H1 (cell line): Measurements from ENCODE around the gene AIG1. TPM values are rescaled to one million over a fixed set of nuclear protein-coding genes. Genes with fewer than 3 reads are reported as not detected.

Experiments
- CTCF ChIA-PET: fragments of 300-600 bp; sonication (Branson Sonifier 250); formaldehyde crosslinking; loops from one replicate; lab custom pipeline; 2021; ENCODE audit not compliant: partially characterized antibody; lab: Charles Lee
- POLR2A ChIA-PET: fragments of 300-600 bp; sonication (Branson Sonifier 250); formaldehyde crosslinking; loops from one replicate; lab custom pipeline; 2021; ENCODE audit warnings: inconsistent platforms; ENCODE audit not compliant: partially characterized antibody; lab: Charles Lee
- DNase-seq, 2 experiments: peaks; one replicate each; pipeline versions ENCODE4 v3.0.0 to v3.0.0-alpha.2; 2010 to 2022; ENCODE audit warnings: low spot score in 2 of 2, low read depth in 1 of 2, mixed read lengths in 1 of 2
- FAIRE-seq: peaks from 2 replicates; lab custom pipeline; 2011; peaks lifted over from hg19 to GRCh38; lab: Jason Lieb, UNC
- H2AFZ ChIP-seq: 2 replicates; pipeline ENCODE4 v1.8.1; 2012; ENCODE audit warnings: low read length, inconsistent platforms
- H2AK5ac ChIP-seq: 2 replicates; pipeline ENCODE4 v1.6.1; 2013; ENCODE audit warnings: low read depth, low read length
- H2BK120ac ChIP-seq: replicated peaks from 2 replicates; pipeline ENCODE3; 2013; ENCODE audit warnings: low read depth, low read length, inconsistent platforms
- H2BK12ac ChIP-seq: 2 replicates; pipeline ENCODE4 v1.6.1; 2013; ENCODE audit warnings: low read depth, low read length
- H2BK15ac ChIP-seq: 2 replicates; pipeline ENCODE4 v1.6.1; 2013; ENCODE audit warnings: low read length
- H2BK20ac ChIP-seq: 2 replicates; pipeline ENCODE4 v1.6.1; 2013; ENCODE audit warnings: low read length
- H2BK5ac ChIP-seq: 2 replicates; pipeline ENCODE4 v1.6.1; 2013; ENCODE audit warnings: low read depth, low read length
- H3K14ac ChIP-seq: 2 replicates; pipeline ENCODE4 v1.6.1; 2013; ENCODE audit warnings: inconsistent platforms; ENCODE audit not compliant: insufficient read length
- H3K18ac ChIP-seq: 2 replicates; pipeline ENCODE4 v1.6.1; 2013; ENCODE audit warnings: low read length; ENCODE audit errors: extremely low read depth
- H3K23ac ChIP-seq: 2 replicates; pipeline ENCODE4 v1.6.1; 2013; ENCODE audit warnings: inconsistent platforms; ENCODE audit not compliant: insufficient read length
- H3K23me2 ChIP-seq: 2 replicates; pipeline ENCODE4 v1.6.1; 2013; ENCODE audit warnings: low read depth, low read length
- H3K27ac ChIP-seq: 2 replicates; pipeline ENCODE4 v1.6.1; 2011; ENCODE audit warnings: low read depth, low read length, inconsistent platforms
- H3K27me3 ChIP-seq, 4 experiments: replicated peaks in 1 of 4; 1 replicate in 1 of 4; 2 replicates in 3 of 4; pipeline versions ENCODE4 v1.6.1 to v1.8.1; 2011 to 2013; ENCODE audit warnings: low read length in 3 of 4, mild to moderate bottlenecking in 3 of 4, inconsistent platforms in 2 of 4, mixed read lengths in 2 of 4, moderate library complexity in 1 of 4; ENCODE audit not compliant: control insufficient read depth in 3 of 4, insufficient read depth in 3 of 4; ENCODE audit errors: extremely low read depth in 1 of 4
- H3K36me3 ChIP-seq, 4 experiments: 2 replicates each; pipeline versions ENCODE4 v1.6.1 to v1.8.1; 2011 to 2013; ENCODE audit warnings: mild to moderate bottlenecking in 4 of 4, low read length in 3 of 4, moderate library complexity in 2 of 4, control low read depth in 1 of 4, inconsistent platforms in 1 of 4; ENCODE audit not compliant: insufficient read depth in 4 of 4, control insufficient read depth in 2 of 4
- H3K4ac ChIP-seq: replicated peaks from 2 replicates; pipeline ENCODE3; 2013; ENCODE audit warnings: low read length, low read depth, mixed read lengths, inconsistent platforms; ENCODE audit not compliant: insufficient read length
- H3K4me1 ChIP-seq, 4 experiments: replicated peaks in 1 of 4; 1 replicate in 1 of 4; 2 replicates in 3 of 4; pipeline versions ENCODE4 v1.6.1 to v1.8.1; 2011 to 2013; ENCODE audit warnings: low read length in 3 of 4, inconsistent platforms in 2 of 4, mixed read lengths in 1 of 4; ENCODE audit not compliant: insufficient read depth in 4 of 4, control insufficient read depth in 3 of 4
- H3K4me2 ChIP-seq, 2 experiments: 2 replicates each; pipeline versions ENCODE4 v1.6.1 to v1.8.1; 2011 to 2013; ENCODE audit warnings: low read depth in 2 of 2, low read length in 2 of 2, control low read depth in 1 of 2, inconsistent platforms in 1 of 2, mild to moderate bottlenecking in 1 of 2; ENCODE audit not compliant: insufficient read depth in 1 of 2
- H3K4me3 ChIP-seq, 4 experiments: fragments of 200-600, 300-600 bp in 1 of 4; sonication (generic), shearing (Covaris generic), sonication (Bioruptor Twin) in 1 of 4; 2 replicates each; pipeline versions ENCODE4 v1.5.1 to v1.8.1; 2011 to 2016; ENCODE audit warnings: low read length in 4 of 4, low read depth in 3 of 4, control low read depth in 2 of 4, inconsistent platforms in 2 of 4, mild to moderate bottlenecking in 2 of 4, mixed read lengths in 1 of 4, moderate library complexity in 1 of 4; ENCODE audit not compliant: insufficient read depth in 2 of 4; ENCODE audit errors: extremely low read depth in 1 of 4
- H3K56ac ChIP-seq: replicated peaks from 2 replicates; pipeline ENCODE3; 2013; ENCODE audit warnings: low read depth, mild to moderate bottlenecking, mixed read lengths, low read length, inconsistent platforms; ENCODE audit not compliant: insufficient read length
- H3K79me1 ChIP-seq: 2 replicates; pipeline ENCODE4 v1.6.1; 2013; ENCODE audit warnings: low read depth, low read length, control low read depth
- H3K79me2 ChIP-seq, 2 experiments: 2 replicates each; pipeline versions ENCODE4 v1.6.1 to v1.8.1; 2012 to 2013; ENCODE audit warnings: low read length in 2 of 2, mild to moderate bottlenecking in 2 of 2, inconsistent platforms in 1 of 2; ENCODE audit not compliant: insufficient read depth in 2 of 2, control insufficient read depth in 1 of 2
- H3K9ac ChIP-seq, 4 experiments: replicated peaks in 1 of 4; 1 replicate in 1 of 4; 2 replicates in 3 of 4; pipeline versions ENCODE4 v1.6.1 to v1.8.1; 2011 to 2013; ENCODE audit warnings: low read depth in 3 of 4, low read length in 3 of 4, control low read depth in 2 of 4, mild to moderate bottlenecking in 2 of 4, moderate library complexity in 2 of 4, inconsistent platforms in 1 of 4; ENCODE audit errors: extremely low read depth in 1 of 4
- H3K9me3 ChIP-seq, 2 experiments: 2 replicates each; pipeline versions ENCODE4 v1.6.1 to v1.8.1; 2012 to 2013; ENCODE audit warnings: mild to moderate bottlenecking in 2 of 2, moderate library complexity in 2 of 2, control low read depth in 1 of 2, inconsistent platforms in 1 of 2, low read depth in 1 of 2, low read length in 1 of 2, mixed read lengths in 1 of 2; ENCODE audit not compliant: insufficient read depth in 2 of 2
- H4K20me1 ChIP-seq, 2 experiments: replicated peaks in 1 of 2; 2 replicates each; pipeline versions ENCODE3 to v1.8.1; 2011 to 2013; ENCODE audit warnings: inconsistent platforms in 2 of 2, low read length in 2 of 2, mild to moderate bottlenecking in 1 of 2; ENCODE audit not compliant: insufficient read depth in 2 of 2, control insufficient read depth in 1 of 2
- H4K5ac ChIP-seq: 2 replicates; pipeline ENCODE4 v1.6.1; 2013; ENCODE audit warnings: low read length, low read depth, mixed read lengths, inconsistent platforms; ENCODE audit not compliant: insufficient read length
- H4K8ac ChIP-seq: 2 replicates; pipeline ENCODE4 v1.8.0; 2013; ENCODE audit warnings: mild to moderate bottlenecking, moderate library complexity, low read length, inconsistent platforms; ENCODE audit not compliant: insufficient read depth; ENCODE audit errors: extremely low read depth
- H4K91ac ChIP-seq: replicated peaks from 2 replicates; pipeline ENCODE3; 2013; ENCODE audit warnings: low read length, mixed read lengths, inconsistent platforms; ENCODE audit not compliant: insufficient read length
- ATF2 ChIP-seq: IDR thresholded peaks from 2 replicates; pipeline ENCODE4 v1.6.1; 2012; ENCODE audit warnings: low read length, inconsistent platforms
- CHD1 ChIP-seq: IDR thresholded peaks from 2 replicates; pipeline ENCODE4 v1.6.1; 2012; ENCODE audit warnings: low read depth, low read length, improper control_type of control experiment
- CREB1 ChIP-seq: IDR thresholded peaks from 2 replicates; pipeline ENCODE4 v1.6.1; 2012; ENCODE audit warnings: inconsistent platforms
- CTBP2 ChIP-seq: IDR thresholded peaks from 2 replicates; pipeline ENCODE4 v1.7.0; 2011; ENCODE audit warnings: borderline replicate concordance, mild to moderate bottlenecking, moderate library complexity, mixed read lengths, low read length; ENCODE audit not compliant: insufficient read depth, insufficient read length
- E2F6 ChIP-seq: IDR thresholded peaks from 2 replicates; pipeline ENCODE4 v1.6.1; 2012; ENCODE audit warnings: inconsistent platforms
- GABPA ChIP-seq: IDR thresholded peaks from 2 replicates; pipeline ENCODE4 v1.6.1; 2011; ENCODE audit warnings: mild to moderate bottlenecking, low read length, moderate library complexity, borderline replicate concordance; ENCODE audit not compliant: insufficient read depth
- KDM1A ChIP-seq: fragments of 200-600, 300-600 bp; sonication (generic); IDR thresholded peaks from 2 replicates; pipeline ENCODE4 v1.7.1; 2016; ENCODE audit warnings: mild to moderate bottlenecking, low read length, borderline replicate concordance
- KDM5A ChIP-seq: fragments of 200-600 bp; IDR thresholded peaks from 2 replicates; pipeline ENCODE4 v1.7.1; 2012; ENCODE audit warnings: mild to moderate bottlenecking, low read length, inconsistent platforms, mixed read lengths
- SIN3A ChIP-seq, 2 experiments: IDR thresholded peaks in 1 of 2; conservative IDR thresholded peaks in 1 of 2; 2 replicates each; pipeline ENCODE4 v1.6.1; 2011 to 2012; ENCODE audit warnings: low read length in 2 of 2, improper control_type of control experiment in 1 of 2, low read depth in 1 of 2, mild to moderate bottlenecking in 1 of 2
- SIX5 ChIP-seq: IDR thresholded peaks from 2 replicates; pipeline ENCODE4 v1.6.1; 2011; ENCODE audit warnings: mild to moderate bottlenecking, low read depth, low read length
- TBP ChIP-seq: IDR thresholded peaks from 2 replicates; pipeline ENCODE4 v1.6.1; 2011; ENCODE audit warnings: low read depth, low read length, improper control_type of control experiment
- polyA plus RNA-seq, 7 experiments: library from polyadenylated mRNA; depleted of rRNA in 3 of 7; stranded (reverse) in 5 of 7; unstranded in 2 of 7; fragments of >200 nt in 5 of 7; fragments of 200-250 nt in 2 of 7; gene quantifications; 1 replicate in 5 of 7; 2 replicates in 1 of 7; 4 replicates in 1 of 7; pipeline versions ENCODE4 v1.2.1 to v1.2.3, GENCODE V29; 2011 to 2013; ENCODE audit warnings: missing spikeins in 2 of 7, mixed read lengths in 2 of 7
- total RNA-seq: library from RNA; stranded (reverse); fragmentation: NEBNext Ultra II Directional; extraction: Animal tissue kit (Norgen Biotek cat#: 25700); gene quantifications from 2 replicates; pipeline ENCODE4 v1.2.1, GENCODE V29; 2021
- TF ChIP-seq, protein P1 (sequence below): IDR thresholded peaks from 2 replicates; pipeline ENCODE4 v1.6.1; 2012; ENCODE audit warnings: inconsistent platforms

Gene AIG1
- total and polyA plus RNA-seq, 2 of the 8 experiments (the other 6 are each of a cell fraction or from before 2014, with no cell fraction given), result 56.6 to 58.4 TPM

- no peak overlapping the region for H3K27ac ChIP-seq
- H3K56ac ChIP-seq, result no peak overlapping the region
- H3K27me3 ChIP-seq, result no peaks in the 10 kb centered on the region
- ChIA-PET CTCF (interaction anchor here (0.8 kb wide), 1 partner anchor 16 kb away, joined by 3 read pairs; no protein-coding TSS in a partner anchor), POLR2A (no interaction called here)
- no peak overlapping the region for H3K4me3 ChIP-seq
- H3K18ac ChIP-seq, result no peak overlapping the region
- H3K79me2 ChIP-seq, result no peaks in the 10 kb centered on the region
- no peak overlapping the region for H3K9ac ChIP-seq
- peaks cover 0 to 2% (median 0%) of the 10 kb centered on the region in 4 experiments; a peak in 2 of 8 replicates for H3K36me3 ChIP-seq
- H2BK5ac ChIP-seq, result no peak overlapping the region
- no peak overlapping the region for H3K4ac ChIP-seq
- no peak overlapping the region for H3K23ac ChIP-seq
- H2BK120ac ChIP-seq, result no peak overlapping the region
- H4K5ac ChIP-seq, result no peak overlapping the region
- no peak overlapping the region for H2AFZ ChIP-seq
- H4K8ac ChIP-seq, result no peak overlapping the region
- H3K4me1 ChIP-seq, result no peaks in the 10 kb centered on the region; a peak in 1 of 7 replicates
- no peaks in the 10 kb centered on the region for H3K23me2 ChIP-seq
- no peak overlapping the region for H3K4me2 ChIP-seq
- no peaks in the 10 kb centered on the region for H3K79me1 ChIP-seq
- H3K9me3 ChIP-seq, result no peaks in the 10 kb centered on the region
- no peaks in the 10 kb centered on the region for H4K20me1 ChIP-seq
- DNase-seq, result no peak
- H2BK12ac ChIP-seq, result no peak overlapping the region
- no peak overlapping the region for H3K14ac ChIP-seq
- no peak for FAIRE-seq
- H2BK20ac ChIP-seq, result no peak overlapping the region
- no peak overlapping the region for H4K91ac ChIP-seq
- H2AK5ac ChIP-seq, result no peak overlapping the region
- no peak overlapping the region for H2BK15ac ChIP-seq
- TF ChIP-seq, protein P1, sequence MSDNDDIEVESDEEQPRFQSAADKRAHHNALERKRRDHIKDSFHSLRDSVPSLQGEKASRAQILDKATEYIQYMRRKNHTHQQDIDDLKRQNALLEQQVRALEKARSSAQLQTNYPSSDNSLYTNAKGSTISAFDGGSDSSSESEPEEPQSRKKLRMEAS, result no peak
- no peak for TF ChIP-seq CREB1
- TF ChIP-seq ATF2, result no peak
- TF ChIP-seq KDM5A, result no peak
- no peak for TF ChIP-seq CTBP2
- no peak for TF ChIP-seq TBP
- TF ChIP-seq CHD1, result no peak
- TF ChIP-seq GABPA, result no peak
- TF ChIP-seq KDM1A, result no peak
- TF ChIP-seq E2F6, result no peak
- TF ChIP-seq SIN3A (conservative IDR thresholded peaks at IDR 0.05 in 1 of 2, IDR thresholded peaks at IDR 0.05 in 1 of 2; ENCODE audit: low read depth in 1 of 2, low read length in 2 of 2), result no peak
- no peak for TF ChIP-seq SIX5
Measured at GRCh38 chr6:143192766-143193165, 132.1 kb downstream of the AIG1 start.
